ENCODE measurements around the gene POU2F2. TPM values are rescaled to one million over a fixed set of nuclear protein-coding genes. Genes with fewer than 3 reads are reported as not detected.

Gene POU2F2
- total RNA-seq, 1 experiment from 2014 or later, result 6.0 TPM

GRCh38 chr19:42176990-42177685 is 44.9 kb upstream of the POU2F2 start (continued):
- TF ChIP-seq, protein P1, sequence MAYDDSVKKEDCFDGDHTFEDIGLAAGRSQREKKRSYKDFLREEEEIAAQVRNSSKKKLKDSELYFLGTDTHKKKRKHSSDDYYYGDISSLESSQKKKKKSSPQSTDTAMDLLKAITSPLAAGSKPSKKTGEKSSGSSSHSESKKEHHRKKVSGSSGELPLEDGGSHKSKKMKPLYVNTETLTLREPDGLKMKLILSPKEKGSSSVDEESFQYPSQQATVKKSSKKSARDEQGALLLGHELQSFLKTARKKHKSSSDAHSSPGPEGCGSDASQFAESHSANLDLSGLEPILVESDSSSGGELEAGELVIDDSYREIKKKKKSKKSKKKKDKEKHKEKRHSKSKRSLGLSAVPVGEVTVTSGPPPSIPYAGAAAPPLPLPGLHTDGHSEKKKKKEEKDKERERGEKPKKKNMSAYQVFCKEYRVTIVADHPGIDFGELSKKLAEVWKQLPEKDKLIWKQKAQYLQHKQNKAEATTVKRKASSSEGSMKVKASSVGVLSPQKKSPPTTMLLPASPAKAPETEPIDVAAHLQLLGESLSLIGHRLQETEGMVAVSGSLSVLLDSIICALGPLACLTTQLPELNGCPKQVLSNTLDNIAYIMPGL (CRISPR knock-in tag; IDR thresholded peaks at IDR 0.05), result peak; percentile 65; the same call in 1 of the 2 replicates
- 0 out of 2 replicates have a peak, but pooled peaks have one; percentile 53 for TF ChIP-seq E2F5 (CRISPR knock-in tag; IDR thresholded peaks at IDR 0.05)
- TF ChIP-seq CREB1 (CRISPR knock-in tag; IDR thresholded peaks at IDR 0.05), result no peak
- no peak for TF ChIP-seq TCF7 (CRISPR knock-in tag; IDR thresholded peaks at IDR 0.05; ENCODE audit: low read depth)
- peak; percentile 81; the same call in 1 of the 2 replicates for TF ChIP-seq FOXP1 (CRISPR knock-in tag; IDR thresholded peaks at IDR 0.05; ENCODE audit: borderline replicate concordance)

DNA sequence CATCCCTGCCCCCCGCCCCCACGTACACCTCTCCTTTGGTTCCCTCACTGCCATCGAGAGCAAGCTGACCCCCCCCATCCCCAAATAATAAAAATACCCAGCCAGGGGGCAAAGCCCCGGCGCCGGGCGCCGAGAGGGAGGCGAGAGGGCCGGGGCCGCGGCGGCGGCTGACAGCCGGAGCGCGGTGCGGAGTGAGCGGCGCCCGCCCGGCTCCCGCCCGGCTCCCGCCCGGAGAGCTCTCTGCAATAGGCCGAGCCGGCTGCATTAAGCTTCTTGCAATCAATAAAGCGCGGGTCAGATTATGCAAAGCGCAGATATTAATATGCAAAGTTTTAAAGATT is 44.4 kb upstream of the POU2F2 start:
- Mint-ChIP-seq H3K4me3 (peak overlapping the region; percentile 79), H3K4me1 (peaks cover 18% of the 10 kb centered on the region), H3K9me3 (no peaks in the 10 kb centered on the region), H3K27ac (no peak overlapping the region), H3K36me3 (no peaks in the 10 kb centered on the region), H3K27me3 (ENCODE audit: low read depth) (peaks cover 39% of the 10 kb centered on the region)
- ATAC-seq (peak; percentile 24), DNase-seq (ENCODE audit: low spot score) (no peak)
- ChIA-PET CTCF (interaction anchor here (0.6 to 3.2 kb wide), 35 partner anchors 8 to 423 kb away, joined by 3 to 50 read pairs (median 5); partner anchors contain the start of genes ERF, GSK3A, POU2F2 and RABAC1), POLR2A (interaction anchor here (1.1 kb wide), 2 partner anchors 44 to 63 kb away, joined by 3 to 6 read pairs; no protein-coding TSS in a partner anchor)
- TF ChIP-seq RELA (CRISPR knock-in tag; IDR thresholded peaks at IDR 0.05; ENCODE audit: borderline replicate concordance) (no peak), ZNF317 (CRISPR knock-in tag; IDR thresholded peaks at IDR 0.05; ENCODE audit: borderline replicate concordance, low read depth) (no peak), ERG (CRISPR knock-in tag; IDR thresholded peaks at IDR 0.05) (no peak), STAT6 (CRISPR knock-in tag; conservative IDR thresholded peaks at IDR 0.05; ENCODE audit: low read depth) (no peak), FOXP1 (CRISPR knock-in tag; IDR thresholded peaks at IDR 0.05; ENCODE audit: borderline replicate concordance) (no peak), IRF1 (CRISPR knock-in tag; IDR thresholded peaks at IDR 0.05) (no peak), E2F4 (CRISPR knock-in tag; IDR thresholded peaks at IDR 0.05; ENCODE audit: borderline replicate concordance, low read depth) (no peak), KAT7 (CRISPR knock-in tag; IDR thresholded peaks at IDR 0.05; ENCODE audit: borderline replicate concordance) (no peak), ZNF423 (CRISPR knock-in tag; IDR thresholded peaks at IDR 0.05) (no peak), NR2C2 (CRISPR knock-in tag; IDR thresholded peaks at IDR 0.05) (no peak)
- TF ChIP-seq, protein P2, sequence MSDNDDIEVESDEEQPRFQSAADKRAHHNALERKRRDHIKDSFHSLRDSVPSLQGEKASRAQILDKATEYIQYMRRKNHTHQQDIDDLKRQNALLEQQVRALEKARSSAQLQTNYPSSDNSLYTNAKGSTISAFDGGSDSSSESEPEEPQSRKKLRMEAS (CRISPR knock-in tag; IDR thresholded peaks at IDR 0.05), result no peak
- TF ChIP-seq, protein P3, sequence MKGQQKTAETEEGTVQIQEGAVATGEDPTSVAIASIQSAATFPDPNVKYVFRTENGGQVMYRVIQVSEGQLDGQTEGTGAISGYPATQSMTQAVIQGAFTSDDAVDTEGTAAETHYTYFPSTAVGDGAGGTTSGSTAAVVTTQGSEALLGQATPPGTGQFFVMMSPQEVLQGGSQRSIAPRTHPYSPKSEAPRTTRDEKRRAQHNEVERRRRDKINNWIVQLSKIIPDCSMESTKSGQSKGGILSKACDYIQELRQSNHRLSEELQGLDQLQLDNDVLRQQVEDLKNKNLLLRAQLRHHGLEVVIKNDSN (CRISPR knock-in tag; IDR thresholded peaks at IDR 0.05), result no peak

Measured in WTC11 (cell line).